GM12864 (cell line): ENCODE measurements around the gene ROPN1L.

Experiments used
- DNase-seq: peaks from one replicate; pipeline ENCODE4 v3.0.0-alpha.2; 2011; ENCODE audit warnings: low read depth
- H3K4me3 ChIP-seq: 2 replicates; pipeline ENCODE4 v1.5.1; 2011; ENCODE audit warnings: mild to moderate bottlenecking, low read depth, low read length, control low read depth
- CTCF ChIP-seq: IDR thresholded peaks from 2 replicates; pipeline ENCODE4 v1.5.1; 2011; ENCODE audit warnings: low read depth, mild to moderate bottlenecking, moderate library complexity, low read length, control low read depth, inconsistent platforms; ENCODE audit errors: missing control alignments

The ROPN1L gene

GRCh38 chr5:10418654-10419345 is 22.9 kb upstream of the ROPN1L start:
- DNase-seq = no peak
- no peak for TF ChIP-seq CTCF
- H3K4me3 ChIP-seq = no peak overlapping the region

- no peak for TF ChIP-seq CTCF
- DNase-seq = no peak
- H3K4me3 ChIP-seq = no peak overlapping the region
These were observed 21.2 kb upstream of the ROPN1L start for GRCh38 chr5:10420468-10420867.

GRCh38 chr5:10420932-10421331 is 20.7 kb upstream of the ROPN1L start:
- TF ChIP-seq CTCF = no peak
- no peak for DNase-seq

GRCh38 chr5:10421896-10422691 is 19.6 kb upstream of the ROPN1L start:
- H3K4me3 ChIP-seq = no peak overlapping the region
- TF ChIP-seq CTCF = no peak
- no peak for DNase-seq

More at GRCh38 chr5:10420932-10421331, 20.7 kb upstream of the ROPN1L start:
- H3K4me3 ChIP-seq = no peak overlapping the region

- no peak overlapping the region for H3K4me3 ChIP-seq
- no peak for TF ChIP-seq CTCF
- no peak for DNase-seq
These were observed 18.7 kb upstream of the ROPN1L start for GRCh38 chr5:10423022-10423421.

- no peak overlapping the region for H3K4me3 ChIP-seq
- DNase-seq = no peak
- peak; percentile 59 for TF ChIP-seq CTCF
These were observed 17.5 kb upstream of the ROPN1L start for GRCh38 chr5:10424124-10424731.
